ENCODE results near the gene GLCE. TPM values are rescaled to one million over a fixed set of nuclear protein-coding genes. Genes with fewer than 3 reads are reported as not detected.

Gene GLCE
- total RNA-seq, 1 donor from 2014 or later: 7.8 TPM

GRCh38 chr15:69272891-69273290, 112.5 kb downstream of the GLCE start:
- no peak overlapping the region for H3K4me3 ChIP-seq
- no peak for TF ChIP-seq CTCF (IDR thresholded peaks at IDR 0.05; ENCODE audit: borderline replicate concordance)
- H3K9me3 ChIP-seq (replicated peaks): no peaks in the 10 kb centered on the region
- no peak for DNase-seq
- H3K36me3 ChIP-seq: no peaks in the 10 kb centered on the region
- no peaks in the 10 kb centered on the region for H3K27me3 ChIP-seq (ENCODE audit: low read depth)
- intact Hi-C loops (cut with micrococcal nuclease): no loop called here
- no peak overlapping the region for H3K27ac ChIP-seq (replicated peaks)
- H3K4me1 ChIP-seq: peaks cover 22% of the 10 kb centered on the region

GRCh38 chr15:69275074-69275670, 114.7 kb downstream of the GLCE start:
- Histone ChIP-seq H3K27ac (replicated peaks) (no peak overlapping the region), H3K27me3 (ENCODE audit: low read depth) (no peaks in the 10 kb centered on the region), H3K36me3 (no peaks in the 10 kb centered on the region), H3K4me1 (peaks cover 22% of the 10 kb centered on the region), H3K4me3 (no peak overlapping the region), H3K9me3 (replicated peaks) (no peaks in the 10 kb centered on the region)
- no peak for DNase-seq
- intact Hi-C loops (cut with micrococcal nuclease): no loop called here
- no peak for TF ChIP-seq CTCF (IDR thresholded peaks at IDR 0.05; ENCODE audit: borderline replicate concordance)

GRCh38 chr15:69275933-69276560, 115.6 kb downstream of the GLCE start:
- no peak for DNase-seq
- no peaks in the 10 kb centered on the region for H3K9me3 ChIP-seq (replicated peaks)
- intact Hi-C loops (cut with micrococcal nuclease): no loop called here
- H3K36me3 ChIP-seq: no peaks in the 10 kb centered on the region
- H3K27ac ChIP-seq (replicated peaks): no peak overlapping the region
- H3K4me3 ChIP-seq: no peak overlapping the region
- H3K27me3 ChIP-seq (ENCODE audit: low read depth): no peaks in the 10 kb centered on the region
- peaks cover 22% of the 10 kb centered on the region for H3K4me1 ChIP-seq
- TF ChIP-seq CTCF (IDR thresholded peaks at IDR 0.05; ENCODE audit: borderline replicate concordance): no peak

GRCh38 chr15:69277316-69277715, 116.9 kb downstream of the GLCE start:
- Histone ChIP-seq H3K9me3 (replicated peaks) (no peaks in the 10 kb centered on the region), H3K4me1 (peaks cover 17% of the 10 kb centered on the region), H3K36me3 (no peaks in the 10 kb centered on the region), H3K27me3 (ENCODE audit: low read depth) (no peaks in the 10 kb centered on the region), H3K4me3 (no peak overlapping the region), H3K27ac (replicated peaks) (no peak overlapping the region)
- no peak for DNase-seq
- intact Hi-C loops (cut with micrococcal nuclease): no loop called here
- no peak for TF ChIP-seq CTCF (IDR thresholded peaks at IDR 0.05; ENCODE audit: borderline replicate concordance)

GRCh38 chr15:69279636-69280035, 119.2 kb downstream of the GLCE start:
- no peaks in the 10 kb centered on the region for H3K9me3 ChIP-seq (replicated peaks)
- H3K4me3 ChIP-seq: no peak overlapping the region
- no peaks in the 10 kb centered on the region for H3K36me3 ChIP-seq
- H3K27me3 ChIP-seq (ENCODE audit: low read depth): no peaks in the 10 kb centered on the region
- H3K27ac ChIP-seq (replicated peaks): no peak overlapping the region
- intact Hi-C loops (cut with micrococcal nuclease): no loop called here
- DNase-seq: no peak
- peaks cover 14% of the 10 kb centered on the region for H3K4me1 ChIP-seq
- no peak for TF ChIP-seq CTCF (IDR thresholded peaks at IDR 0.05; ENCODE audit: borderline replicate concordance)
